Right lobe of liver (tissue), 6 donors: ENCODE data around the gene DOCK2. TPM values are rescaled to one million over a fixed set of nuclear protein-coding genes. Genes with fewer than 3 reads are reported as not detected.

ENCODE experiments used
- ATAC-seq, 4 donors: fragments of 200-7000 bp; cut with Tn5 transposase; one replicate each; pipeline ENCODE4 v1.9.1; 2020; ENCODE audit warnings: mild to moderate bottlenecking in 4 of 4, moderate library complexity in 4 of 4
- DNase-seq, 3 donors: peaks; one replicate each; pipeline ENCODE4 v3.0.0-alpha.2; 2020
- H3K27ac ChIP-seq, 3 donors: fragments of 200-600 bp; one replicate each; pipeline ENCODE4 v1.8.0; 2022
- H3K27me3 ChIP-seq, 2 donors: fragments of 200-600 bp; one replicate each; pipeline ENCODE4 v1.8.0; 2022
- H3K36me3 ChIP-seq, 4 donors: fragments of 200-600 bp; sonication (generic) in 1 of 4; one replicate each; pipeline versions ENCODE4 v1.5.1 to v1.8.0; 2017 to 2022; ENCODE audit warnings: control low read depth in 1 of 4
- H3K4me1 ChIP-seq, 4 donors: fragments of 200-600 bp; sonication (generic) in 1 of 4; one replicate each; pipeline versions ENCODE4 v1.5.1 to v1.8.0; 2017 to 2022; ENCODE audit warnings: control low read depth in 1 of 4
- H3K4me3 ChIP-seq, 3 donors: fragments of 200-600 bp; one replicate each; pipeline ENCODE4 v1.8.0; 2022
- H3K9me3 ChIP-seq, 4 donors: fragments of 200-600 bp; sonication (generic) in 1 of 4; one replicate each; pipeline versions ENCODE4 v1.5.1 to v1.8.0; 2017 to 2022; ENCODE audit warnings: control low read depth in 1 of 4
- POLR2A ChIP-seq: fragments of 450-650 bp; IDR thresholded peaks from one replicate; pipeline ENCODE4 v1.6.1; 2017; ENCODE audit warnings: antibody characterized with exemption, mild to moderate bottlenecking
- WGBS: methylation state at CpG from one replicate; pipeline ENCODE4 v1.1.6; 2018; ENCODE audit warnings: low coverage, low lambda C conversion rate; ENCODE audit not compliant: insufficient coverage; ENCODE audit errors: missing lambda C conversion rate; 5-methylcytosine and 5-hydroxymethylcytosine counted together
- intact Hi-C, 2 donors: fragments of 100-400 bp; cut with DNase I; formaldehyde crosslinking; loops; one replicate each; pipeline versions ENCODE4 v1.11.2 to v1.14.1; 2022
- total RNA-seq, 6 experiments: library from RNA; depleted of rRNA in 2 of 6; stranded (reverse); fragments of >200 nt in 2 of 6; fragmentation: NEBNext Ultra II Directional in 3 of 6; extraction: Animal tissue kit (Norgen Biotek cat#: 25700) in 3 of 6; gene quantifications; one replicate each; pipeline versions ENCODE4 v1.1.0 to v1.2.4, GENCODE V29; 2016 to 2023
- TF ChIP-seq, protein P1 (sequence below), 4 donors: fragments of 200-600 bp in 3 of 4; fragments of 450-650 bp in 1 of 4; IDR thresholded peaks; one replicate each; pipeline versions ENCODE4 v1.5.1 to v1.8.0; 2016 to 2022; ENCODE audit warnings: antibody characterized with exemption in 4 of 4, mild to moderate bottlenecking in 2 of 4
- donor health status: DM: no; HTN: yes; CAD: no.
- donor health status: DM: no; HTN: no; CAD: no.
- donor health status: DM: no; HTN: no; CAD: no.
- donor health status: DM: no; HTN: yes; CAD: no.
- donor health status: DM: no; HTN: yes; CAD: no.

DOCK2 gene
- total RNA-seq, 6 experiments from 2014 or later, result 5.0 to 14.5 (median 7.4) TPM

DNA sequence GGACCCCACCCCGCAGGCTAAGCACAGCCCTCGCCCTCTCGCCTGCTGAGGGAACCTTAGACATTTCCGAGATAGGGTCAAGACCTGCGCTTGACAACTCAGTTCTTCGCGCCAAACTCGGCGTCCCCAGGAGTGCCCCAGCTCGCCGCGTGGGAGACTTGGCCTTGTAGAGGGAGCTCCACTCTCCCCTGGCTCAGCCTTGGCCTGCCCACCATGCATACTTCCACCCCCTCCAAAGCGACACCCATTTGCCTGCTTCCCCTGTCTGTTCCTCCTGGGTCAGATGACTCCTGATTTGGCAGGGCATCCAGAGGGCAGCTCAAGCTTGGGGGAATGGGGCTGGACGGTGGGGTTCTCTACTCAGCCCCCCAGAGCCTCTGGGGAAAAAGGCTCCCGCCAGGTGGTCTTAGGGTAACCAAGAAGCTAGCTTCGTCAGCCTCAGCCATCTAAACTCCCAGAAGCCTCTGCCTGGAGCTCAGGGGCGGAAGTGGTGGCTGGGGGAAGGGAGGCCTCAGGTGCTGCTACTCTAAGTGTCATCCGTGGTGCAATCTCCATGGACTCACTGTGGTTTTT, 560 bp downstream of the DOCK2 start:
- peak; percentile 39 to 65 (median 50) for DNase-seq
- intact Hi-C loops, result no loop called here

DNA sequence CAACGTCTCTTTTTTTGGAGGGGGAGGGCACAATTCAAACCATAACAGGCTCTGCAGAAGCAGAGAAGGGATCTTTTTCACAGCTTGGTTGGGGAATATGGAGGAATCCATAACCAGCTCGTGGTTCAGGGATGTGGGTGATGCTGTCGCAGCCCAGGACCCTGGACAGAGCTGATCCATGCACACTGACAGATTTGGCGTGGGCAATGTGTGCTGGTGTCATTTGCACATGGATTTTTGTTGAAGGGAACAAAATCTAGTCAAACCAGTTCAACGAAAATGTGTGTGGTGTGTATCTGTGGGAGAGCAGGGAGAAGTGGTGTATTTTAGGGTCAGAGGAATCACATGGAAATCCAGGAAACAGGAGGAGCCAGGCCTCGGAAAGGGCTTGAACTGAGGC, 4.2 kb downstream of the DOCK2 start:
- Histone ChIP-seq H3K27ac (no peak overlapping the region), H3K36me3 (no peaks in the 10 kb centered on the region), H3K4me1 (no peaks in the 10 kb centered on the region), H3K27me3 (peaks cover 0 to 11% of the 10 kb centered on the region in 2 donors), H3K9me3 (no peaks in the 10 kb centered on the region), H3K4me3 (no peak overlapping the region)
- intact Hi-C loops, result no loop called here
- WGBS, result 33% methylated on average over 6 of the region's 6 CpGs
- ATAC-seq, result peak in 1 of 4 donors; percentile 12
- DNase-seq, result no peak
- TF ChIP-seq, protein P1, sequence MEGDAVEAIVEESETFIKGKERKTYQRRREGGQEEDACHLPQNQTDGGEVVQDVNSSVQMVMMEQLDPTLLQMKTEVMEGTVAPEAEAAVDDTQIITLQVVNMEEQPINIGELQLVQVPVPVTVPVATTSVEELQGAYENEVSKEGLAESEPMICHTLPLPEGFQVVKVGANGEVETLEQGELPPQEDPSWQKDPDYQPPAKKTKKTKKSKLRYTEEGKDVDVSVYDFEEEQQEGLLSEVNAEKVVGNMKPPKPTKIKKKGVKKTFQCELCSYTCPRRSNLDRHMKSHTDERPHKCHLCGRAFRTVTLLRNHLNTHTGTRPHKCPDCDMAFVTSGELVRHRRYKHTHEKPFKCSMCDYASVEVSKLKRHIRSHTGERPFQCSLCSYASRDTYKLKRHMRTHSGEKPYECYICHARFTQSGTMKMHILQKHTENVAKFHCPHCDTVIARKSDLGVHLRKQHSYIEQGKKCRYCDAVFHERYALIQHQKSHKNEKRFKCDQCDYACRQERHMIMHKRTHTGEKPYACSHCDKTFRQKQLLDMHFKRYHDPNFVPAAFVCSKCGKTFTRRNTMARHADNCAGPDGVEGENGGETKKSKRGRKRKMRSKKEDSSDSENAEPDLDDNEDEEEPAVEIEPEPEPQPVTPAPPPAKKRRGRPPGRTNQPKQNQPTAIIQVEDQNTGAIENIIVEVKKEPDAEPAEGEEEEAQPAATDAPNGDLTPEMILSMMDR (IDR thresholded peaks at IDR 0.05), result no peak
- no peak for TF ChIP-seq POLR2A

More for the DNA sequence above, 560 bp downstream of the DOCK2 start:
- no peaks in the 10 kb centered on the region for H3K9me3 ChIP-seq
- 6% methylated on average over 8 of the region's 18 CpGs for WGBS
- TF ChIP-seq POLR2A, result no peak
- TF ChIP-seq, protein P1 (IDR thresholded peaks at IDR 0.05), result no peak
- peaks cover 0 to 11% of the 10 kb centered on the region in 2 donors for H3K27me3 ChIP-seq
- peak; percentile 47 to 66 (median 60) for ATAC-seq
- H3K27ac ChIP-seq, result peak overlapping the region in 2 of 3 donors; percentile 69 to 79
- H3K4me1 ChIP-seq, result no peaks in the 10 kb centered on the region
- H3K36me3 ChIP-seq, result no peaks in the 10 kb centered on the region
- peak overlapping the region; percentile 21 to 46 (median 26) for H3K4me3 ChIP-seq

DNA sequence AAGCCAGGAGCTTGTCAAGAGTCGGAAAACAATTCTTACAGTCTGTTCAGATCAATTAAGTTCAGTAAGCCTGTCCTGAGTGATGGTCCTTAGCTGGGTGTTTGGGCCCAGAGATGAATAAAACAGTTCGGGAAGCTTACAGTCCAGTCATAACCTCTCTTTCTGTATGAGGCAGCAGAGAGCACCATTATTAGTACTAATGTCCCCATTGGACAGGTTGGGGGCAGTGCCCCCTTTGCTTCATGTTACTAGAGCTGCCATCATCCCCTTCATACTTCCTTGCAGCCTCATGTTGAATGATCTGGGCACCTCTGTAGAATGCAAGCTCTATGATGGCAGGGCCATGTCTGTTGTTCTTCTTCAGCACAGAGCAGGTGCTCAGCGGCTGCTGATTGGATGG, 9.8 kb downstream of the DOCK2 start:
- DNase-seq, result no peak
- Histone ChIP-seq H3K4me3 (no peak overlapping the region), H3K36me3 (no peaks in the 10 kb centered on the region), H3K9me3 (no peaks in the 10 kb centered on the region), H3K4me1 (no peaks in the 10 kb centered on the region), H3K27ac (no peak overlapping the region), H3K27me3 (no peaks in the 10 kb centered on the region)
- TF ChIP-seq POLR2A, result no peak
- TF ChIP-seq, protein P1 (IDR thresholded peaks at IDR 0.05), result no peak
- no peak for ATAC-seq
- 56% methylated on average over 3 of the region's 3 CpGs for WGBS
- intact Hi-C loops, result no loop called here

DNA sequence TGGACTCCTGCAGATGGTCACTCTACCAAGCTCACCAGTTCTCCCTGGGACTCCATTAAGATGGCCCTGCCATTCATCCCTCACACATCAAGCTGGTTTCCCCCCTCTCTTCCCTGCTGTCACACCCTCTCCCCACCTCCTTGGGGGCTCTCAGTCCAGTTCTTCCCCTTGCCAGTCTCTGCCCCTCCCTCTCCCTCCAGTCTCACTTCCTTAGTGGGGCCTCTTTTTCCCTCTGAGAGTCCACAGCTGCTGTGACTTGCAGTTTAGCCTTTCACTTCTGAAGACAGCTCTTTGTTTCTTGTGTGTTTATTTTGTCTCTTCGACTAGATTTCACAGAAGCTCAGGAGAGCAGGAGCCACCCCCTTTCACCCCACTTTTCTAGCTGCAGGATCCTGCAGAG, 10.5 kb downstream of the DOCK2 start:
- intact Hi-C loops, result no loop called here
- Histone ChIP-seq H3K9me3 (no peaks in the 10 kb centered on the region), H3K4me3 (no peak overlapping the region), H3K27ac (no peak overlapping the region), H3K36me3 (no peaks in the 10 kb centered on the region), H3K4me1 (no peaks in the 10 kb centered on the region), H3K27me3 (no peaks in the 10 kb centered on the region)
- peak; percentile 45 to 63 (median 49) for ATAC-seq
- DNase-seq, result no peak
- WGBS, result 12% methylated on average over 1 of the region's 1 CpG
- no peak for TF ChIP-seq POLR2A
- TF ChIP-seq, protein P1 (IDR thresholded peaks at IDR 0.05), result no peak
